Left lung (tissue), 10 donors: ENCODE measurements around the gene SHISA7. TPM values are rescaled to one million over a fixed set of nuclear protein-coding genes. Genes with fewer than 3 reads are reported as not detected.
A peak's percentile ranks its signal among the peaks of the same experiment; 100 is the strongest.
"Not testable (repeated sequence)": the region's sequence is repeated elsewhere in the genome, so short reads cannot be mapped to it uniquely, and the experiment has no call there.

ENCODE experiments used
- ATAC-seq: fragments of 200-7000 bp; cut with Tn5 transposase; one replicate; pipeline ENCODE4 v1.9.1; 2020; ENCODE audit warnings: moderate library complexity
- DNase-seq, 4 donors: peaks; one replicate each; pipeline ENCODE4 v3.0.0-alpha.2; 2013 to 2020
- H3K27ac ChIP-seq, 2 donors: fragments of 200-600 bp; sonication (generic) in 1 of 2; one replicate each; pipeline versions ENCODE4 v1.5.0 to v1.8.0; 2020 to 2021
- H3K27me3 ChIP-seq, 2 donors: fragments of 200-600 bp; sonication (generic) in 1 of 2; one replicate each; pipeline versions ENCODE4 v1.5.0 to v1.8.0; 2020 to 2021
- H3K36me3 ChIP-seq, 2 donors: fragments of 200-600 bp; sonication (generic) in 1 of 2; one replicate each; pipeline versions ENCODE4 v1.5.0 to v1.8.0; 2020 to 2021
- H3K4me1 ChIP-seq, 2 donors: fragments of 200-600 bp; one replicate each; pipeline ENCODE4 v1.8.0; 2021
- H3K4me3 ChIP-seq, 2 donors: fragments of 200-600 bp; sonication (generic) in 1 of 2; one replicate each; pipeline versions ENCODE4 v1.5.0 to v1.8.0; 2020 to 2021; ENCODE audit warnings: mild to moderate bottlenecking in 1 of 2
- H3K9me3 ChIP-seq, 2 donors: fragments of 200-600 bp; sonication (generic) in 1 of 2; one replicate each; pipeline versions ENCODE4 v1.5.0 to v1.8.0; 2020 to 2021
- intact Hi-C, 2 donors: fragments of 100-400 bp; cut with DNase I; formaldehyde crosslinking; loops; one replicate each; pipeline versions ENCODE4 v1.11.2 to v1.14.2; 2022
- polyA plus RNA-seq, 6 donors: library from polyadenylated mRNA; unstranded; fragments of 120-200 nt; gene quantifications; one replicate each; pipeline ENCODE4 v1.2.1, GENCODE V29; 2013; ENCODE audit not compliant: insufficient read length in 6 of 6
- total RNA-seq, 2 donors: library from RNA; stranded (reverse); fragmentation: NEBNext Ultra II Directional; extraction: Animal tissue kit (Norgen Biotek cat#: 25700); gene quantifications; one replicate each; pipeline ENCODE4 v1.2.1, GENCODE V29; 2021
- TF ChIP-seq, protein P1 (sequence below), 2 donors: fragments of 200-600 bp; sonication (generic) in 1 of 2; IDR thresholded peaks; one replicate each; pipeline versions ENCODE4 v1.5.0 to v1.8.0; 2021; ENCODE audit warnings: antibody characterized with exemption in 2 of 2
- donor health status: DM: no; HTN: yes; CAD: no.
- donor health status: DM: no; HTN: no; CAD: no.

SHISA7 gene
- total and polyA plus RNA-seq, 8 donors: 0.11 to 0.23 (median 0.20) TPM; not detected in 2

DNA sequence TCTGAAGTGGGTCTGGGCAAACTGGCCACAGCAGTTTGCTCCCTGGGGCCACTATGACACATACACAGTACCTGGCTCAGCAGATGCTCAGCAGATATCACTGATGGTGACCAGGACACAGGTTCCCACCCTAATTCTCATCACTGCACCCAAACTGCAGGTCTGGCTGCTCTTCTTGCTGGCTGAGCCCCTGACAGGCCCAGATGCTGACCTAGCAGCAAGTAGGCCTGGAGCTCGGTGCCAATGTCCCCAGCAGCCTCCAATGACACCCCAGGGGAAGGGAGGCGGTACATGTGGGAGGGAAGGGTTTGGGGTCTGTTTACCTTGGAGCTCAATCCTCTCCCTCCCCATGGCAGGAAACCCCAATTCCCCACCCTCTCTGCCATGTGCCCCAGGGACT is 40.6 kb downstream of the SHISA7 start:
- no peaks in the 10 kb centered on the region for H3K27me3 ChIP-seq
- intact Hi-C loops: no loop called here
- no peak for DNase-seq

DNA sequence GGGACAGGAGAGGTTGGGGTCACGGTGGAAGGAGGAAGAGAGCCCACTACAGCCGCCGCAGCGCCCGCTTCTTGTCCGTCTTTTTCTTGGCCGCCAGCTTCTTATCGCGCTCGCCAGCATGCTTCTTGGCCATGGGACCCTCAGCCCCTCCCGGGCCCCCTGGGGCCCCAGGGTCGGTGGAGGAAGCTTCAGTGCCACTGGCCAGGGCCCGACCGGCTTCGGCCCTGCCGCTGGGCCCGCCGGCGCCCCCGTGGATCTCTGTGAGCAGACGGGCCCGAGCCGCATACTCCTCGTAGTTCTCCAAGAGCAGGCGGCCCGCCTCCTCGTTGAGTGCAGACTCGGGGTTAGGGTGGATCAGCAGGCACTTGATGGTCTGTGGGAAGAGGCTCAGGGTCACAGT is 41.7 kb downstream of the SHISA7 start:
- H3K27me3 ChIP-seq, ATAC-seq, H3K4me3 ChIP-seq, H3K27ac ChIP-seq, intact Hi-C loops, H3K9me3 ChIP-seq, DNase-seq: not testable (repeated sequence)
- H3K36me3 ChIP-seq: peaks cover 0 to 57% of the 10 kb centered on the region in 2 donors
- H3K4me1 ChIP-seq: peaks cover 2 to 28% of the 10 kb centered on the region in 2 donors

More for the DNA sequence above, 40.6 kb downstream of the SHISA7 start:
- Histone ChIP-seq H3K4me1 (peaks cover 8 to 35% of the 10 kb centered on the region in 2 donors), H3K36me3 (peaks cover 0 to 57% of the 10 kb centered on the region in 2 donors), H3K27ac (no peak overlapping the region), H3K9me3 (no peaks in the 10 kb centered on the region), H3K4me3 (no peak overlapping the region)
- ATAC-seq: no peak
- TF ChIP-seq, protein P1, sequence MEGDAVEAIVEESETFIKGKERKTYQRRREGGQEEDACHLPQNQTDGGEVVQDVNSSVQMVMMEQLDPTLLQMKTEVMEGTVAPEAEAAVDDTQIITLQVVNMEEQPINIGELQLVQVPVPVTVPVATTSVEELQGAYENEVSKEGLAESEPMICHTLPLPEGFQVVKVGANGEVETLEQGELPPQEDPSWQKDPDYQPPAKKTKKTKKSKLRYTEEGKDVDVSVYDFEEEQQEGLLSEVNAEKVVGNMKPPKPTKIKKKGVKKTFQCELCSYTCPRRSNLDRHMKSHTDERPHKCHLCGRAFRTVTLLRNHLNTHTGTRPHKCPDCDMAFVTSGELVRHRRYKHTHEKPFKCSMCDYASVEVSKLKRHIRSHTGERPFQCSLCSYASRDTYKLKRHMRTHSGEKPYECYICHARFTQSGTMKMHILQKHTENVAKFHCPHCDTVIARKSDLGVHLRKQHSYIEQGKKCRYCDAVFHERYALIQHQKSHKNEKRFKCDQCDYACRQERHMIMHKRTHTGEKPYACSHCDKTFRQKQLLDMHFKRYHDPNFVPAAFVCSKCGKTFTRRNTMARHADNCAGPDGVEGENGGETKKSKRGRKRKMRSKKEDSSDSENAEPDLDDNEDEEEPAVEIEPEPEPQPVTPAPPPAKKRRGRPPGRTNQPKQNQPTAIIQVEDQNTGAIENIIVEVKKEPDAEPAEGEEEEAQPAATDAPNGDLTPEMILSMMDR (IDR thresholded peaks at IDR 0.05): no peak

DNA sequence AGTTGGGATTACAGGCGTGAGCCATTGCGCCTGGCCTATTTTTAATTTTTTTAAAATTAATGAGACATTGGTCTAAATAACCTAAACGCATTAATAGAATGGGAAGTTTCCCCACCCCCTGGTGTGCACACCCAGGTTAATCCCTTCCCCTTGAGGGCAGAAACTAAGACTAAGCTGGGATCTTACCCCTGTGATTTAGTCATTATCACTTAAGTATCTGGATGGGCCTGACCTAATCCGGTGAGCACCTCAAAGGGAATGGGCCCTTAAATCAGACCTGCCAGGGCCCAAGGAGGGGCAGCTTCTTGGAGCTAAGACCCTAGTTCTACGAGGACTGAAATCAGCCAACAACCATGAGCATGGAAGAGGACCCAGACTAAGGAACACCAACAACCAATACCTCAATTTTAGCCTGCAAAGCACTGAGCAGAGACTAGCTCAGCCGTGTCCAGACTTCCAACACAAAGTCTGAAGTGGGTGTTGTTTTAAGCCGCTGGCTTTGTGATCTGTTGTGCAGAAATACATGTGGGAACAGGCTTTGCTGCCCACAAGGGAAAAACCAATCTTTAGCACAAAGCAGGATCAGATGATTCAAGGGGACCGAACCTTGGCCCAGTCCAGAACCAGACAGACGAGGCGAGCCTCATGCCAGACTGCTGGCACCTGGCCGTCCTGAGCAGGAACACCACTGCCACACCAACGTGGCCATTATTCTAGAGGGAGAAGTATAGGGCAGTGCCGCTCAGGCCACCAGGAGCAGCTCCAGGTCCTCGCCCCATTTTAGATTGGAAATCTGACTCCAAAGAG is 42.6 kb downstream of the SHISA7 start:
- TF ChIP-seq, protein P1 (IDR thresholded peaks at IDR 0.05): no peak
- Histone ChIP-seq H3K4me3 (no peak overlapping the region), H3K27ac (no peak overlapping the region), H3K9me3 (no peaks in the 10 kb centered on the region), H3K4me1 (peaks cover 0 to 19% of the 10 kb centered on the region in 2 donors), H3K36me3 (peaks cover 0 to 50% of the 10 kb centered on the region in 2 donors), H3K27me3 (no peaks in the 10 kb centered on the region)
- ATAC-seq (no peak), DNase-seq (no peak)
- intact Hi-C loops: no loop called here

DNA sequence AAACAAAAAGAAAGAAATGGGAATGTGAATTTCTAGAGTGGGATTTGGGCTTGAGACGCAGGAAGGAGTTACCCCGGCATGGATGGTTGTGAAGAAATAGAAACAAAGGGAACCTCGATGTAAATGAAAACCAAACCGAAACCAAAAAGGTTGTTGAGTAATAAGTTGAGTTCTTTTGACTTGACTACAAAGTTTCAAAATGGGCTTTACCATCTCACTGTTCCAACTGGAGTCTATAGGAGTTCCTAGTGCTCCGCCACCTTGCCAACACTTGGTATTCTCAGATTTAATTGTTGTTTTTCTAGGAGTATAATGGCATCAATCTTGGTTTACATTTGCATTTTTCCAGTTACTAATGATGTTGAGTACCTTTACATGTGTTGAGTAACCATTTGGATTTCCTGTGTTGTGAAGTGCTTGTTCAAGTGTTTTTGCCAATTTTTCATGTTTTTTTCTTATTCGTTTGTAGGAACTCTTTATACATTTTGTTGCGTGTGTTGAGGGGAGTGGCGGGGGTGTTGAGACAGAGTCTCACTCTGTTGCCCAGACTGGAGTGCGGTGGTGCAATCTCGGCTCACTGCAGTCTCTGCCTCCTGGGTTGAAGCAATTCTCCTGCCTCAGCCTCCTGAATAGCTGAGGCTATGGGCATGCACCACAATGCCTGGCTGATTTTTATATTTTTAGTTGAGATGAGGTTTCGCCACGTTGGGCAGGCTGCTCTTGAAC is 44.7 kb downstream of the SHISA7 start:
- DNase-seq: no peak

DNA sequence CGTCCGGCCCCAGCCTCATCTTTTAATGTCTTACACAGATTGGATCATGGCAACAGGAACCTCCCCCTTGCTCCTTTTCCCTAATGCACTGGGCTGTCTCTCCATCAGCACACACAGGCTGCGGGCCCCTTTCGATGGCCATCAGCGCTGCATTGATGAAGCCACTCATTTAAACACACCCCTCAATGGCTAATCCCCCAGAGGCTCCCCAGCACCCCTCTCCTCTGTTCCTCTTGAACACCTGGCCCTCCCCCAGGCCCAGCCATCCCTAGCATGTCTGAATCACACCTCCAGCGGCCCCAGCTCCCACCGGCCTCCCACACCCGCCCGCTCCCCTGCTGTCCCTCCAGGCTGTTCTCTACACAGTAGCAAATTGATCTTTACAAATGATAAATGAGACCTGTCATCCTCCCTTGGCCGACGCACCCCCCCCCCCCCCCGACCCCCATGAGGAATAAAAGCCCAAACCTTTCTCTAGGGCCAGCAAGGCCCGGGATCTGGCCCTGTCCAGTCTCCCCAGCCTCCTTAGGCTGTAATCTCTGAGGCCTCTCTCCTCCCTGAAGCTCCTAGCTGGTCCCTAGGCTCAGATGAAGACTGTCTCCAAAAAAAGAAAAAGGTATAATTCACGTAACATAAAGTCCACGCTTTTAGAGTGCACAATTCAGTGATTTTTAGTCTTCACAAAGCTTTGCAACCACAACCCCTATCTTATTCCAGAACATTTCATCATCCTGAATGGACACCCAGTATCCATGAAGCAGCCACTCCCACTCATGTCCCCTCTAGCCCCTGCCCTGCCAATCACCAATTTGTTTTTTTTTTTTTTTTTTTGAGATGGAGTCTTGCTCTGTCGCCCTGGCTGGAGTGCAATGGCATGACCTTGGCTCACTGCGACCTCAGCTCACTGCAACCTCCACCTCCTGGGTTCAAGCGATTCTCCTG is 50.0 kb downstream of the SHISA7 start:
- H3K27ac ChIP-seq: no peak overlapping the region
- peaks cover 0 to 38% of the 10 kb centered on the region in 2 donors for H3K36me3 ChIP-seq
- H3K4me1 ChIP-seq: peaks cover 6 to 25% of the 10 kb centered on the region in 2 donors
- no peaks in the 10 kb centered on the region for H3K27me3 ChIP-seq
- intact Hi-C loops: no loop called here
- ATAC-seq: no peak
- TF ChIP-seq, protein P1 (IDR thresholded peaks at IDR 0.05): no peak
- no peaks in the 10 kb centered on the region for H3K9me3 ChIP-seq
- DNase-seq: no peak
- H3K4me3 ChIP-seq: no peak overlapping the region

More for the DNA sequence above, 44.7 kb downstream of the SHISA7 start:
- Histone ChIP-seq H3K36me3 (peaks cover 0 to 32% of the 10 kb centered on the region in 2 donors), H3K27ac (peak overlapping the region in 1 of 2 donors; percentile 66), H3K4me1 (peaks cover 0 to 16% of the 10 kb centered on the region in 2 donors), H3K9me3 (no peaks in the 10 kb centered on the region), H3K4me3 (peak overlapping the region in 1 of 2 donors; percentile 6), H3K27me3 (no peaks in the 10 kb centered on the region)
- TF ChIP-seq, protein P1 (IDR thresholded peaks at IDR 0.05): no peak
- no peak for ATAC-seq
- intact Hi-C loops: no loop called here
